ENCODE data around the gene ST14.
"Not testable (repeated sequence)": the region's sequence is repeated elsewhere in the genome, so short reads cannot be mapped to it uniquely, and the experiment has no call there.

Gene ST14

GRCh38 chr11:130163346-130164220, 4.0 kb downstream of the ST14 start:
- DNase-seq (ENCODE audit: low spot score) (peak; percentile 15), FAIRE-seq (no peak)

- FAIRE-seq (no peak), DNase-seq (ENCODE audit: low spot score) (no peak)
These were observed 4.6 kb downstream of the ST14 start for GRCh38 chr11:130164221-130164570.

GRCh38 chr11:130165601-130166456, 6.2 kb downstream of the ST14 start:
- no peak for FAIRE-seq
- DNase-seq (ENCODE audit: low spot score): no peak

GRCh38 chr11:130166457-130166784, 6.8 kb downstream of the ST14 start:
- FAIRE-seq (peak; percentile 98), DNase-seq (ENCODE audit: low spot score) (peak; percentile 97)

GRCh38 chr11:130167146-130167545, 7.6 kb downstream of the ST14 start:
- DNase-seq (ENCODE audit: low spot score) (no peak), FAIRE-seq (no peak)

- FAIRE-seq (peak; percentile 80), DNase-seq (ENCODE audit: low spot score) (peak; percentile 22)
These were observed 8.5 kb downstream of the ST14 start for GRCh38 chr11:130168105-130168504.

- FAIRE-seq (no peak), DNase-seq (ENCODE audit: low spot score) (no peak)
These were observed 10.8 kb downstream of the ST14 start for GRCh38 chr11:130170345-130170744.

GRCh38 chr11:130171534-130171933, 12.0 kb downstream of the ST14 start:
- DNase-seq (ENCODE audit: low spot score): no peak
- FAIRE-seq: no peak

GRCh38 chr11:130172001-130172400, 12.4 kb downstream of the ST14 start:
- not testable (repeated sequence) for DNase-seq (ENCODE audit: low spot score); FAIRE-seq

GRCh38 chr11:130174642-130175041, 15.1 kb downstream of the ST14 start:
- no peak for DNase-seq (ENCODE audit: low spot score)
- FAIRE-seq: no peak

GRCh38 chr11:130175898-130176297, 16.3 kb downstream of the ST14 start:
- DNase-seq (ENCODE audit: low spot score) (no peak), FAIRE-seq (no peak)

- no peak for DNase-seq (ENCODE audit: low spot score)
- FAIRE-seq: no peak
These were observed 18.2 kb downstream of the ST14 start for GRCh38 chr11:130177782-130178181.

GRCh38 chr11:130178441-130179339, 19.1 kb downstream of the ST14 start:
- FAIRE-seq (no peak), DNase-seq (ENCODE audit: low spot score) (no peak)

GRCh38 chr11:130179396-130180306, 20.1 kb downstream of the ST14 start:
- peak; percentile 63 for DNase-seq (ENCODE audit: low spot score)
- FAIRE-seq: peak; percentile 81

GRCh38 chr11:130180491-130180890, 20.9 kb downstream of the ST14 start:
- peak; percentile 44 for DNase-seq (ENCODE audit: low spot score)
- peak; percentile 77 for FAIRE-seq

GRCh38 chr11:130180896-130181294, 21.3 kb downstream of the ST14 start:
- FAIRE-seq: no peak
- DNase-seq (ENCODE audit: low spot score): no peak

GRCh38 chr11:130181295-130182272, 22.0 kb downstream of the ST14 start:
- FAIRE-seq (peak; percentile 95), DNase-seq (ENCODE audit: low spot score) (peak; percentile 78)

GRCh38 chr11:130183878-130184610, 24.5 kb downstream of the ST14 start:
- DNase-seq (ENCODE audit: low spot score) (no peak), FAIRE-seq (no peak)

All from RCC 7860 (cell line).